SK-N-MC (cell line): ENCODE results near the gene LRRC38.

ENCODE experiments used
- EZH2 ChIP-seq: fragments of 200-600 bp; sonication (generic); IDR thresholded peaks from one replicate; pipeline ENCODE4 v1.6.1; 2017; ENCODE audit warnings: antibody characterized with exemption
- FOXP2 ChIP-seq: optimal IDR thresholded peaks from 2 replicates; pipeline ENCODE3; 2011; ENCODE audit warnings: mild to moderate bottlenecking, moderate library complexity; ENCODE audit not compliant: insufficient read depth; ENCODE audit errors: extremely low read length, control extremely low read depth
- POLR2AphosphoS5 ChIP-seq: IDR thresholded peaks from 2 replicates; pipeline ENCODE4 v1.6.1; 2012; ENCODE audit warnings: mild to moderate bottlenecking, low read depth, low read length, borderline replicate concordance

DNA sequence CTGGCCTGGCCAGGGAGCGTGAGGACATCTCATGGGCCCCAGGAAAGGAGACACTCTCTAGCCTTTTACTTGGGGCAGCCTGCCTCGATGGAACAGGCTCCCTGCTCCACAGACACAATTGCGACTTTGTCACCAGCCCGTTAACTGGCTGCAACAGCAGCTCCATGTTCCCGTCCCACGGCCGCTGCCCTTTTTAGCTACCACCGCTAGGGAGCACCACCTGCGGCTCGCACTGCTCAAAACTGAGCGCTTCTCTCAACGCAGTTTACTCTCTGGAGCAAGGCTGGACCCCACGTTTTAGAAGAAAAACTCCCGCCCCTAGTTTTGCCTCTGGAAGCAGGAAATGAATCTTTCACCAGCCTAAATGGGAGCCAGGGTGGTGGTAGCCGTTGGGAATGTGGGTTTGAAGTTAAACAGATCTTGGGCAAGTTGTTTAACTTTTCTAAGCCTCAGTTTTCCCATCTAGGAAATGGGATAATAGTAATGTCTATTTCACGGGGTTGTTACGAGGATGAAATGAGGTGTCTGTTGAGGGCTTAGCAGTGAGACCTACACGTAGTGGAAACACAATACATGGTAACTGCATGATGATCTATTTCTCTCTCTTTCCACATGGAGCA is 3.5 kb upstream of the LRRC38 start:
- TF ChIP-seq EZH2 = no peak
- TF ChIP-seq POLR2AphosphoS5 = no peak
- TF ChIP-seq FOXP2 = no peak
